GM23338 (cell line): ENCODE results near the gene GJA3. TPM values are rescaled to one million over a fixed set of nuclear protein-coding genes. Genes with fewer than 3 reads are reported as not detected.
A peak's percentile ranks its signal among the peaks of the same experiment; 100 is the strongest.

ENCODE experiments used
- ATAC-seq: fragments of 200-7000 bp; cut with Tn5 transposase; 3 replicates; pipeline ENCODE4 v1.9.1; 2020
- DNase-seq: peaks from one replicate; pipeline ENCODE4 v3.0.0-alpha.2; 2015; ENCODE audit warnings: low spot score
- H2AFZ ChIP-seq: fragments of 200-600 bp; sonication (generic); 2 replicates; pipeline ENCODE4 v1.8.0; 2016; ENCODE audit warnings: antibody characterized with exemption, mild to moderate bottlenecking, moderate library complexity
- H3F3A ChIP-seq: fragments of 200-600 bp; sonication (generic); replicated peaks from 2 replicates; pipeline ENCODE4 v1.8.0; 2017; ENCODE audit warnings: antibody characterized with exemption, mixed run types, low read depth
- H3K27ac ChIP-seq: fragments of 200-600 bp; sonication (generic); 2 replicates; pipeline ENCODE4 v1.6.1; 2016; ENCODE audit warnings: low read depth
- H3K27me3 ChIP-seq: fragments of 200-600 bp; sonication (generic); 2 replicates; pipeline ENCODE4 v1.8.0; 2016; ENCODE audit warnings: mild to moderate bottlenecking, mixed run types, moderate library complexity; ENCODE audit not compliant: insufficient read depth
- H3K36me3 ChIP-seq: fragments of 200-600 bp; sonication (generic); 2 replicates; pipeline ENCODE4 v1.8.0; 2016; ENCODE audit warnings: mild to moderate bottlenecking; ENCODE audit not compliant: insufficient read depth
- H3K4me1 ChIP-seq: fragments of 200-600 bp; sonication (generic); 2 replicates; pipeline ENCODE4 v1.8.0; 2016; ENCODE audit warnings: mild to moderate bottlenecking, moderate library complexity; ENCODE audit not compliant: insufficient read depth
- H3K4me2 ChIP-seq: fragments of 200-600 bp; sonication (generic); 2 replicates; pipeline ENCODE4 v1.7.1; 2017; ENCODE audit warnings: mixed run types
- H3K4me3 ChIP-seq: fragments of 200-600 bp; sonication (generic); 2 replicates; pipeline ENCODE4 v1.6.1; 2016; ENCODE audit warnings: mixed run types
- H3K79me2 ChIP-seq: fragments of 200-600 bp; sonication (generic); replicated peaks from 2 replicates; pipeline ENCODE4 v1.8.0; 2017; ENCODE audit warnings: mild to moderate bottlenecking; ENCODE audit not compliant: insufficient read depth
- H3K9me2 ChIP-seq: fragments of 200-600 bp; sonication (generic); 2 replicates; pipeline ENCODE4 v1.8.0; 2017; ENCODE audit not compliant: insufficient read depth
- H4K20me1 ChIP-seq: fragments of 200-600 bp; sonication (generic); replicated peaks from 2 replicates; pipeline ENCODE4 v1.8.0; 2017; ENCODE audit warnings: mild to moderate bottlenecking; ENCODE audit not compliant: insufficient read depth
- H3K27ac Mint-ChIP-seq: 2 replicates; pipeline ENCODE4 v1.8.0; 2020; ENCODE audit warnings: inconsistent platforms, mild to moderate bottlenecking, moderate library complexity, mixed read lengths
- H3K27me3 Mint-ChIP-seq: 3 replicates; pipeline ENCODE4 v1.8.0; 2022; ENCODE audit warnings: low read depth, mild to moderate bottlenecking, moderate library complexity, mixed read lengths, inconsistent platforms; ENCODE audit not compliant: insufficient read depth, poor library complexity
- H3K36me3 Mint-ChIP-seq: 3 replicates; pipeline ENCODE4 v1.8.0; 2021; ENCODE audit warnings: low read depth, mild to moderate bottlenecking, inconsistent platforms, moderate library complexity, mixed read lengths
- H3K4me1 Mint-ChIP-seq: 3 replicates; pipeline ENCODE4 v1.8.0; 2020; ENCODE audit warnings: mild to moderate bottlenecking, inconsistent platforms, mixed read lengths
- H3K4me3 Mint-ChIP-seq: 3 replicates; pipeline ENCODE4 v1.8.0; 2021; ENCODE audit warnings: moderate library complexity, mild to moderate bottlenecking, inconsistent platforms, mixed read lengths
- H3K9me3 Mint-ChIP-seq: 3 replicates; pipeline ENCODE4 v1.8.0; 2020; ENCODE audit warnings: moderate library complexity, mild to moderate bottlenecking, inconsistent platforms, mixed read lengths
- CREB1 ChIP-seq: fragments of 250-450 bp; sonication (Bioruptor Pico); IDR thresholded peaks from 2 replicates; pipeline ENCODE4 v1.5.0; 2020; ENCODE audit warnings: low read depth, mild to moderate bottlenecking, moderate library complexity
- CTCF ChIP-seq, 2 experiments: fragments of 200-600 bp in 1 of 2; sonication (generic) in 1 of 2; conservative IDR thresholded peaks; 2 replicates each; pipeline versions ENCODE4 v1.5.1 to v1.6.1; 2016 to 2017; ENCODE audit warnings: antibody characterized with exemption in 2 of 2, low read depth in 2 of 2, mild to moderate bottlenecking in 2 of 2, moderate library complexity in 1 of 2
- ETS1 ChIP-seq: IDR thresholded peaks from 2 replicates; pipeline ENCODE4 v1.6.1; 2016; ENCODE audit warnings: antibody characterized with exemption
- EZH2 ChIP-seq: fragments of 200-600 bp; sonication (generic); IDR thresholded peaks from one replicate; pipeline ENCODE4 v1.8.0; 2017; ENCODE audit warnings: antibody characterized with exemption, mild to moderate bottlenecking, low read depth; ENCODE audit not compliant: unreplicated experiment
- EZH2phosphoT487 ChIP-seq: fragments of 200-600 bp; sonication (generic); IDR thresholded peaks from one replicate; pipeline ENCODE4 v1.8.1; 2018; ENCODE audit warnings: antibody characterized with exemption; ENCODE audit not compliant: unreplicated experiment
- JUNB ChIP-seq: IDR thresholded peaks from one replicate; pipeline ENCODE4 v1.6.1; 2016; ENCODE audit warnings: antibody characterized with exemption; ENCODE audit not compliant: unreplicated experiment
- NANOG ChIP-seq: IDR thresholded peaks from 2 replicates; pipeline ENCODE4 v1.6.1; 2016; ENCODE audit warnings: antibody characterized with exemption, borderline replicate concordance
- POLR2AphosphoS5 ChIP-seq: IDR thresholded peaks from 2 replicates; pipeline ENCODE4 v1.6.1; 2016; ENCODE audit warnings: antibody characterized with exemption, low read depth
- STAT1 ChIP-seq: IDR thresholded peaks from one replicate; pipeline ENCODE4 v1.6.1; 2016; ENCODE audit warnings: antibody characterized with exemption; ENCODE audit not compliant: unreplicated experiment
- ZNF114 ChIP-seq: fragments of 250-450 bp; sonication (Bioruptor Pico); IDR thresholded peaks from 2 replicates; pipeline ENCODE4 v1.5.0; 2020; ENCODE audit warnings: mild to moderate bottlenecking, moderate library complexity
- ZNF462 ChIP-seq: fragments of 250-450 bp; sonication (Bioruptor Pico); IDR thresholded peaks from 2 replicates; pipeline ENCODE4 v1.5.0; 2020; ENCODE audit warnings: mild to moderate bottlenecking, moderate library complexity
- polyA plus RNA-seq: library from polyadenylated mRNA; unstranded; fragments of >200 nt; fragmentation: Nextera tagmentation; extraction: Ambion mirVana; gene quantifications from 2 replicates; pipeline ENCODE4 v1.2.1, GENCODE V29; 2016
- total RNA-seq: library from RNA; depleted of rRNA; stranded (reverse); fragments of >200 nt; shearing (Covaris generic); gene quantifications from 2 replicates; pipeline ENCODE4 v1.2.3, GENCODE V29; 2014

The GJA3 gene
- total and polyA plus RNA-seq, 2 experiments from 2014 or later, result 0.17 to 0.23 TPM

GRCh38 chr13:20125783-20126165, 35.1 kb downstream of the GJA3 start (continued):
- TF ChIP-seq ZNF462 (no peak), CTCF (conservative IDR thresholded peaks at IDR 0.05; ENCODE audit: low read depth in 2 of 2) (no peak), NANOG (no peak), ETS1 (no peak), EZH2phosphoT487 (no peak)

- no peaks in the 10 kb centered on the region for H3K36me3 ChIP-seq
- H2AFZ ChIP-seq, result peak overlapping the region; percentile 24; the same call in 1 of the 2 replicates
- H3K36me3 Mint-ChIP-seq, result no peaks in the 10 kb centered on the region
- 0 out of 2 replicates have a peak, but pooled peaks cover 5% of the 10 kb centered on the region for H3F3A ChIP-seq
- H3K4me3 Mint-ChIP-seq, result no peak overlapping the region
- DNase-seq, result no peak
- H3K9me2 ChIP-seq, result no peaks in the 10 kb centered on the region
- H3K4me1 Mint-ChIP-seq, result peaks cover 11% of the 10 kb centered on the region
- H3K9me3 Mint-ChIP-seq, result no peaks in the 10 kb centered on the region
- peaks cover 16% of the 10 kb centered on the region for H3K4me1 ChIP-seq
- no peaks in the 10 kb centered on the region for H3K79me2 ChIP-seq
- ATAC-seq, result no peak
- no peak overlapping the region for H3K27ac ChIP-seq
- H3K27me3 ChIP-seq, result peaks cover 32% of the 10 kb centered on the region
- no peak overlapping the region for H3K4me3 ChIP-seq
- H3K4me2 ChIP-seq, result no peak overlapping the region
- H3K27me3 Mint-ChIP-seq, result peaks cover 13% of the 10 kb centered on the region
- no peak overlapping the region for H3K27ac Mint-ChIP-seq
- no peaks in the 10 kb centered on the region for H4K20me1 ChIP-seq
- no peak for TF ChIP-seq CREB1
- no peak for TF ChIP-seq STAT1
- TF ChIP-seq POLR2AphosphoS5, result no peak
- no peak for TF ChIP-seq EZH2
- TF ChIP-seq ZNF114 (CRISPR knock-in tag), result no peak
- TF ChIP-seq JUNB, result no peak
- no peak for TF ChIP-seq EZH2phosphoT487
- TF ChIP-seq CTCF (conservative IDR thresholded peaks at IDR 0.05; ENCODE audit: low read depth in 2 of 2), result no peak
Observed at GRCh38 chr13:20125129-20125782, 35.6 kb downstream of the GJA3 start.
